Chondrocyte (in vitro differentiated cells): Measurements from ENCODE around the gene WDR12. TPM values are rescaled to one million over a fixed set of nuclear protein-coding genes. Genes with fewer than 3 reads are reported as not detected.
"Not testable (repeated sequence)": the region's sequence is repeated elsewhere in the genome, so short reads cannot be mapped to it uniquely, and the experiment has no call there.

ENCODE experiments used
- DNase-seq: peaks from one replicate; pipeline ENCODE4 v3.0.0; 2021; ENCODE audit warnings: mixed read lengths, low spot score
- H3K27ac Mint-ChIP-seq: one replicate; pipeline ENCODE4 v1.8.0; 2021; ENCODE audit warnings: mild to moderate bottlenecking, moderate library complexity, mixed read lengths; ENCODE audit not compliant: unreplicated experiment
- H3K27me3 Mint-ChIP-seq: 2 replicates; pipeline ENCODE4 v1.8.0; 2021; ENCODE audit warnings: low read depth, mixed read lengths
- H3K36me3 Mint-ChIP-seq: 2 replicates; pipeline ENCODE4 v1.8.0; 2021; ENCODE audit warnings: low read depth, mixed read lengths
- H3K4me1 Mint-ChIP-seq: 2 replicates; pipeline ENCODE4 v1.8.0; 2021; ENCODE audit warnings: low read depth, mild to moderate bottlenecking, mixed read lengths
- H3K4me3 Mint-ChIP-seq: one replicate; pipeline ENCODE4 v1.8.0; 2021; ENCODE audit warnings: mild to moderate bottlenecking, moderate library complexity, mixed read lengths; ENCODE audit not compliant: unreplicated experiment
- H3K9me3 Mint-ChIP-seq: 2 replicates; pipeline ENCODE4 v1.8.0; 2021; ENCODE audit warnings: low read depth, mixed read lengths
- CTCF ChIP-seq: fragments of 200-600 bp; sonication (generic); IDR thresholded peaks from 2 replicates; pipeline ENCODE4 v1.5.0; 2021; ENCODE audit warnings: antibody characterized with exemption, mild to moderate bottlenecking, moderate library complexity
- long read RNA-seq: library from polyadenylated mRNA; stranded (forward); transcript quantifications from one replicate; pipeline ENCODE4 v2.0.0, GENCODE V29; 2021
- total RNA-seq: library from RNA; stranded (reverse); gene quantifications from 3 replicates; pipeline ENCODE4 v1.2.1, GENCODE V29; 2021

Gene WDR12
- 28.5 to 52.6 TPM (median 32.0 TPM) in 3 replicates for total RNA-seq
- long read RNA-seq, full-length matches to known transcripts: 33 of 35 reads
- long read RNA-seq, partial matches to known transcripts: 0 of 35 reads
- long read RNA-seq, other reads (novel, unspliced or antisense): 2 of 35 reads

- Mint-ChIP-seq H3K36me3 (no peaks in the 10 kb centered on the region), H3K9me3 (no peaks in the 10 kb centered on the region), H3K4me3 (peak within 1 kb of the TSS; percentile 97), H3K27ac (peak within 1 kb of the TSS; percentile 95), H3K27me3 (no peaks in the 10 kb centered on the region), H3K4me1 (peaks cover 24% of the 10 kb centered on the region)
- TF ChIP-seq CTCF: no peak
- DNase-seq: peak; percentile 97
These were observed at the start of gene WDR12, which contains the start of gene CARF for GRCh38 chr2:202911512-202912341. Gene WDR12 (minus strand): TSS chr2:202911673. CDS start chr2:202911476, 197 bp downstream. Gene CARF (plus strand): TSS chr2:202912275. CDS start chr2:202941903, 29,628 bp downstream.

- Mint-ChIP-seq H3K36me3 (peaks cover 5% of the 10 kb centered on the region), H3K27ac (no peak overlapping the region), H3K9me3 (no peaks in the 10 kb centered on the region), H3K4me3 (no peak overlapping the region), H3K4me1 (peaks cover 4% of the 10 kb centered on the region), H3K27me3 (no peaks in the 10 kb centered on the region)
- no peak for TF ChIP-seq CTCF
- DNase-seq: no peak
These were observed 49.1 kb upstream of the WDR12 start for GRCh38 chr2:202960524-202960923.

GRCh38 chr2:202950592-202950991 lies 39.1 kb upstream of the WDR12 start:
- no peak overlapping the region for H3K27ac Mint-ChIP-seq
- no peaks in the 10 kb centered on the region for H3K27me3 Mint-ChIP-seq
- no peak for TF ChIP-seq CTCF
- peaks cover 23% of the 10 kb centered on the region for H3K36me3 Mint-ChIP-seq
- H3K4me1 Mint-ChIP-seq: no peaks in the 10 kb centered on the region
- no peak for DNase-seq
- no peak overlapping the region for H3K4me3 Mint-ChIP-seq
- peaks cover 29% of the 10 kb centered on the region for H3K9me3 Mint-ChIP-seq

- H3K27me3 Mint-ChIP-seq, H3K4me3 Mint-ChIP-seq, H3K4me1 Mint-ChIP-seq, H3K27ac Mint-ChIP-seq, DNase-seq: not testable (repeated sequence)
- Mint-ChIP-seq H3K9me3 (peaks cover 33% of the 10 kb centered on the region), H3K36me3 (peaks cover 29% of the 10 kb centered on the region)
These were observed 37.9 kb upstream of the WDR12 start for GRCh38 chr2:202949333-202949732.

GRCh38 chr2:202945497-202945896 lies 34.0 kb upstream of the WDR12 start:
- peaks cover 27% of the 10 kb centered on the region for H3K36me3 Mint-ChIP-seq
- DNase-seq: no peak
- no peak overlapping the region for H3K4me3 Mint-ChIP-seq
- peaks cover 5% of the 10 kb centered on the region for H3K4me1 Mint-ChIP-seq
- H3K27ac Mint-ChIP-seq: no peak overlapping the region
- TF ChIP-seq CTCF: no peak
- no peaks in the 10 kb centered on the region for H3K27me3 Mint-ChIP-seq
- peaks cover 33% of the 10 kb centered on the region for H3K9me3 Mint-ChIP-seq
